A549 (cell line): ENCODE data around the gene CARS1.

Experiments
- BHLHE40 ChIP-seq: IDR thresholded peaks from 2 replicates; pipeline ENCODE4 v1.6.1; 2012; ENCODE audit warnings: low read depth, low read length, inconsistent platforms
- CEBPB ChIP-seq, 2 experiments: fragments of >200 bp in 1 of 2; sonication (Bioruptor Twin) in 1 of 2; formaldehyde crosslinking in 1 of 2; IDR thresholded peaks; 2 replicates each; pipeline ENCODE4 v1.6.1; 2012 to 2016
- CHD2 ChIP-seq: fragments of 150-350 bp; IDR thresholded peaks from 2 replicates; pipeline ENCODE4 v1.6.1; 2014; ENCODE audit warnings: low read length; ENCODE audit not compliant: partially characterized antibody
- CTCF ChIP-seq: fragments of >200 bp; sonication (Bioruptor Twin); formaldehyde crosslinking; IDR thresholded peaks from 3 replicates; pipeline ENCODE4 v1.5.1; 2016
- ELK1 ChIP-seq: fragments of 150-350 bp; IDR thresholded peaks from 2 replicates; pipeline ENCODE4 v1.6.1; 2014; ENCODE audit warnings: low read depth, mild to moderate bottlenecking, low read length
- ESRRA ChIP-seq: fragments of 150-350 bp; IDR thresholded peaks from 2 replicates; pipeline ENCODE4 v1.6.1; 2014; ENCODE audit warnings: mild to moderate bottlenecking, low read length, borderline replicate concordance
- FOXS1 ChIP-seq: fragments of 250-450 bp; sonication (Bioruptor Pico); IDR thresholded peaks from 2 replicates; pipeline ENCODE4 v1.5.0; 2020; ENCODE audit warnings: mild to moderate bottlenecking, moderate library complexity
- MAX ChIP-seq: IDR thresholded peaks from 2 replicates; pipeline ENCODE4 v1.6.1; 2012
- POLR2A ChIP-seq: IDR thresholded peaks from 2 replicates; pipeline ENCODE4 v1.6.1; 2012; ENCODE audit warnings: mild to moderate bottlenecking, low read length
- RAD21 ChIP-seq, 2 experiments: fragments of >200 bp in 1 of 2; sonication (Bioruptor Twin) in 1 of 2; formaldehyde crosslinking in 1 of 2; IDR thresholded peaks in 1 of 2; conservative IDR thresholded peaks in 1 of 2; 2 replicates in 1 of 2; 3 replicates in 1 of 2; pipeline ENCODE4 v1.6.1; 2012 to 2018; ENCODE audit warnings: inconsistent platforms in 1 of 2
- REST ChIP-seq: fragments of 200-600 bp; sonication (generic); IDR thresholded peaks from 2 replicates; pipeline ENCODE4 v1.6.1; 2016; ENCODE audit warnings: antibody characterized with exemption, mild to moderate bottlenecking, moderate library complexity
- SMC3 ChIP-seq: fragments of >200 bp; sonication (Bioruptor Twin); formaldehyde crosslinking; IDR thresholded peaks from 3 replicates; pipeline ENCODE4 v1.6.1; 2018; ENCODE audit warnings: inconsistent platforms
- ZNF302 ChIP-seq: fragments of 250-450 bp; sonication (Bioruptor Pico); IDR thresholded peaks from 2 replicates; pipeline ENCODE4 v1.9.0; 2021; ENCODE audit warnings: inconsistent platforms, mild to moderate bottlenecking, moderate library complexity

GRCh38 chr11:3081386-3081751 lies 24.1 kb upstream of the CARS1 start:
- TF ChIP-seq CTCF (no peak), BHLHE40 (no peak), POLR2A (no peak), MAX (no peak), FOXS1 (CRISPR knock-in tag) (no peak), CHD2 (no peak), ELK1 (no peak), ZNF302 (CRISPR knock-in tag) (no peak), REST (no peak), CEBPB (IDR thresholded peaks at IDR 0.05) (no peak), RAD21 (conservative IDR thresholded peaks at IDR 0.05 in 1 of 2, IDR thresholded peaks at IDR 0.05 in 1 of 2) (no peak), SMC3 (no peak), ESRRA (no peak)
